ENCODE data around the gene ZFAND2B.

- TF ChIP-seq, protein P1, sequence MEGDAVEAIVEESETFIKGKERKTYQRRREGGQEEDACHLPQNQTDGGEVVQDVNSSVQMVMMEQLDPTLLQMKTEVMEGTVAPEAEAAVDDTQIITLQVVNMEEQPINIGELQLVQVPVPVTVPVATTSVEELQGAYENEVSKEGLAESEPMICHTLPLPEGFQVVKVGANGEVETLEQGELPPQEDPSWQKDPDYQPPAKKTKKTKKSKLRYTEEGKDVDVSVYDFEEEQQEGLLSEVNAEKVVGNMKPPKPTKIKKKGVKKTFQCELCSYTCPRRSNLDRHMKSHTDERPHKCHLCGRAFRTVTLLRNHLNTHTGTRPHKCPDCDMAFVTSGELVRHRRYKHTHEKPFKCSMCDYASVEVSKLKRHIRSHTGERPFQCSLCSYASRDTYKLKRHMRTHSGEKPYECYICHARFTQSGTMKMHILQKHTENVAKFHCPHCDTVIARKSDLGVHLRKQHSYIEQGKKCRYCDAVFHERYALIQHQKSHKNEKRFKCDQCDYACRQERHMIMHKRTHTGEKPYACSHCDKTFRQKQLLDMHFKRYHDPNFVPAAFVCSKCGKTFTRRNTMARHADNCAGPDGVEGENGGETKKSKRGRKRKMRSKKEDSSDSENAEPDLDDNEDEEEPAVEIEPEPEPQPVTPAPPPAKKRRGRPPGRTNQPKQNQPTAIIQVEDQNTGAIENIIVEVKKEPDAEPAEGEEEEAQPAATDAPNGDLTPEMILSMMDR (IDR thresholded peaks at IDR 0.05; ENCODE audit: low read depth, low read length), result no peak
- TF ChIP-seq EZH2phosphoT487 (IDR thresholded peaks at IDR 0.05; ENCODE audit: low read depth), result no peak
These were observed 1.4 kb upstream of the ZFAND2B start for GRCh38 chr2:219205165-219205538.

Data from OCI-LY3 (cell line).